Neural cell (in vitro differentiated cells): ENCODE results near the gene CNTNAP2.

Source experiments
- EP300 ChIP-seq: fragments of 450-650 bp; conservative IDR thresholded peaks from 2 replicates; pipeline ENCODE4 v1.6.1; 2014; ENCODE audit warnings: antibody characterized with exemption, mild to moderate bottlenecking, moderate library complexity; ENCODE audit not compliant: poor library complexity, severe bottlenecking
- POLR2AphosphoS5 ChIP-seq: IDR thresholded peaks from 2 replicates; pipeline ENCODE4 v1.6.1; 2012
- TAF1 ChIP-seq: IDR thresholded peaks from 2 replicates; pipeline ENCODE4 v1.6.1; 2012; ENCODE audit warnings: low read depth
- TF ChIP-seq, protein P1 (sequence below): fragments of 450-650 bp; IDR thresholded peaks from 2 replicates; pipeline ENCODE4 v1.5.1; 2014; ENCODE audit warnings: antibody characterized with exemption, mild to moderate bottlenecking, moderate library complexity; ENCODE audit not compliant: poor library complexity, severe bottlenecking

GRCh38 chr7:148262721-148263229 is 2146.2 kb downstream of the CNTNAP2 start:
- TF ChIP-seq EP300 (peak; percentile 25), TAF1 (no peak), POLR2AphosphoS5 (no peak)
- TF ChIP-seq, protein P1, sequence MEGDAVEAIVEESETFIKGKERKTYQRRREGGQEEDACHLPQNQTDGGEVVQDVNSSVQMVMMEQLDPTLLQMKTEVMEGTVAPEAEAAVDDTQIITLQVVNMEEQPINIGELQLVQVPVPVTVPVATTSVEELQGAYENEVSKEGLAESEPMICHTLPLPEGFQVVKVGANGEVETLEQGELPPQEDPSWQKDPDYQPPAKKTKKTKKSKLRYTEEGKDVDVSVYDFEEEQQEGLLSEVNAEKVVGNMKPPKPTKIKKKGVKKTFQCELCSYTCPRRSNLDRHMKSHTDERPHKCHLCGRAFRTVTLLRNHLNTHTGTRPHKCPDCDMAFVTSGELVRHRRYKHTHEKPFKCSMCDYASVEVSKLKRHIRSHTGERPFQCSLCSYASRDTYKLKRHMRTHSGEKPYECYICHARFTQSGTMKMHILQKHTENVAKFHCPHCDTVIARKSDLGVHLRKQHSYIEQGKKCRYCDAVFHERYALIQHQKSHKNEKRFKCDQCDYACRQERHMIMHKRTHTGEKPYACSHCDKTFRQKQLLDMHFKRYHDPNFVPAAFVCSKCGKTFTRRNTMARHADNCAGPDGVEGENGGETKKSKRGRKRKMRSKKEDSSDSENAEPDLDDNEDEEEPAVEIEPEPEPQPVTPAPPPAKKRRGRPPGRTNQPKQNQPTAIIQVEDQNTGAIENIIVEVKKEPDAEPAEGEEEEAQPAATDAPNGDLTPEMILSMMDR: peak; percentile 96
